GM23338 (cell line): ENCODE data around the gene GTSF1L. TPM values are rescaled to one million over a fixed set of nuclear protein-coding genes. Genes with fewer than 3 reads are reported as not detected.

Experiments
- ATAC-seq: fragments of 200-7000 bp; cut with Tn5 transposase; 3 replicates; pipeline ENCODE4 v1.9.1; 2020
- DNase-seq: peaks from one replicate; pipeline ENCODE4 v3.0.0-alpha.2; 2015; ENCODE audit warnings: low spot score
- H2AFZ ChIP-seq: fragments of 200-600 bp; sonication (generic); 2 replicates; pipeline ENCODE4 v1.8.0; 2016; ENCODE audit warnings: antibody characterized with exemption, mild to moderate bottlenecking, moderate library complexity
- H3F3A ChIP-seq: fragments of 200-600 bp; sonication (generic); replicated peaks from 2 replicates; pipeline ENCODE4 v1.8.0; 2017; ENCODE audit warnings: antibody characterized with exemption, mixed run types, low read depth
- H3K27ac ChIP-seq: fragments of 200-600 bp; sonication (generic); 2 replicates; pipeline ENCODE4 v1.6.1; 2016; ENCODE audit warnings: low read depth
- H3K27me3 ChIP-seq: fragments of 200-600 bp; sonication (generic); 2 replicates; pipeline ENCODE4 v1.8.0; 2016; ENCODE audit warnings: mild to moderate bottlenecking, mixed run types, moderate library complexity; ENCODE audit not compliant: insufficient read depth
- H3K36me3 ChIP-seq: fragments of 200-600 bp; sonication (generic); 2 replicates; pipeline ENCODE4 v1.8.0; 2016; ENCODE audit warnings: mild to moderate bottlenecking; ENCODE audit not compliant: insufficient read depth
- H3K4me1 ChIP-seq: fragments of 200-600 bp; sonication (generic); 2 replicates; pipeline ENCODE4 v1.8.0; 2016; ENCODE audit warnings: mild to moderate bottlenecking, moderate library complexity; ENCODE audit not compliant: insufficient read depth
- H3K4me2 ChIP-seq: fragments of 200-600 bp; sonication (generic); 2 replicates; pipeline ENCODE4 v1.7.1; 2017; ENCODE audit warnings: mixed run types
- H3K4me3 ChIP-seq: fragments of 200-600 bp; sonication (generic); 2 replicates; pipeline ENCODE4 v1.6.1; 2016; ENCODE audit warnings: mixed run types
- H3K79me2 ChIP-seq: fragments of 200-600 bp; sonication (generic); replicated peaks from 2 replicates; pipeline ENCODE4 v1.8.0; 2017; ENCODE audit warnings: mild to moderate bottlenecking; ENCODE audit not compliant: insufficient read depth
- H3K9me2 ChIP-seq: fragments of 200-600 bp; sonication (generic); 2 replicates; pipeline ENCODE4 v1.8.0; 2017; ENCODE audit not compliant: insufficient read depth
- H4K20me1 ChIP-seq: fragments of 200-600 bp; sonication (generic); replicated peaks from 2 replicates; pipeline ENCODE4 v1.8.0; 2017; ENCODE audit warnings: mild to moderate bottlenecking; ENCODE audit not compliant: insufficient read depth
- H3K27ac Mint-ChIP-seq: 2 replicates; pipeline ENCODE4 v1.8.0; 2020; ENCODE audit warnings: inconsistent platforms, mild to moderate bottlenecking, moderate library complexity, mixed read lengths
- H3K27me3 Mint-ChIP-seq: 3 replicates; pipeline ENCODE4 v1.8.0; 2022; ENCODE audit warnings: low read depth, mild to moderate bottlenecking, moderate library complexity, mixed read lengths, inconsistent platforms; ENCODE audit not compliant: insufficient read depth, poor library complexity
- H3K36me3 Mint-ChIP-seq: 3 replicates; pipeline ENCODE4 v1.8.0; 2021; ENCODE audit warnings: low read depth, mild to moderate bottlenecking, inconsistent platforms, moderate library complexity, mixed read lengths
- H3K4me1 Mint-ChIP-seq: 3 replicates; pipeline ENCODE4 v1.8.0; 2020; ENCODE audit warnings: mild to moderate bottlenecking, inconsistent platforms, mixed read lengths
- H3K4me3 Mint-ChIP-seq: 3 replicates; pipeline ENCODE4 v1.8.0; 2021; ENCODE audit warnings: moderate library complexity, mild to moderate bottlenecking, inconsistent platforms, mixed read lengths
- H3K9me3 Mint-ChIP-seq: 3 replicates; pipeline ENCODE4 v1.8.0; 2020; ENCODE audit warnings: moderate library complexity, mild to moderate bottlenecking, inconsistent platforms, mixed read lengths
- ETS1 ChIP-seq: IDR thresholded peaks from 2 replicates; pipeline ENCODE4 v1.6.1; 2016; ENCODE audit warnings: antibody characterized with exemption
- NANOG ChIP-seq: IDR thresholded peaks from 2 replicates; pipeline ENCODE4 v1.6.1; 2016; ENCODE audit warnings: antibody characterized with exemption, borderline replicate concordance
- REST ChIP-seq: IDR thresholded peaks from one replicate; pipeline ENCODE4 v1.6.1; 2018; ENCODE audit warnings: antibody characterized with exemption; ENCODE audit not compliant: unreplicated experiment
- STAT1 ChIP-seq: IDR thresholded peaks from one replicate; pipeline ENCODE4 v1.6.1; 2016; ENCODE audit warnings: antibody characterized with exemption; ENCODE audit not compliant: unreplicated experiment
- polyA plus RNA-seq: library from polyadenylated mRNA; unstranded; fragments of >200 nt; fragmentation: Nextera tagmentation; extraction: Ambion mirVana; gene quantifications from 2 replicates; pipeline ENCODE4 v1.2.1, GENCODE V29; 2016
- total RNA-seq: library from RNA; depleted of rRNA; stranded (reverse); fragments of >200 nt; shearing (Covaris generic); gene quantifications from 2 replicates; pipeline ENCODE4 v1.2.3, GENCODE V29; 2014
- TF ChIP-seq, protein P1 (sequence below), 2 experiments: fragments of 200-600 bp in 1 of 2; sonication (generic) in 1 of 2; conservative IDR thresholded peaks; 2 replicates each; pipeline versions ENCODE4 v1.5.1 to v1.6.1; 2016 to 2017; ENCODE audit warnings: antibody characterized with exemption in 2 of 2, low read depth in 2 of 2, mild to moderate bottlenecking in 2 of 2, moderate library complexity in 1 of 2
- TF ChIP-seq, protein P2 (sequence below): fragments of 250-450 bp; sonication (Bioruptor Pico); IDR thresholded peaks from 2 replicates; pipeline ENCODE4 v1.5.0; 2020; ENCODE audit warnings: mild to moderate bottlenecking, moderate library complexity

The GTSF1L gene
- total and polyA plus RNA-seq, 2 experiments from 2014 or later = not detected

DNA sequence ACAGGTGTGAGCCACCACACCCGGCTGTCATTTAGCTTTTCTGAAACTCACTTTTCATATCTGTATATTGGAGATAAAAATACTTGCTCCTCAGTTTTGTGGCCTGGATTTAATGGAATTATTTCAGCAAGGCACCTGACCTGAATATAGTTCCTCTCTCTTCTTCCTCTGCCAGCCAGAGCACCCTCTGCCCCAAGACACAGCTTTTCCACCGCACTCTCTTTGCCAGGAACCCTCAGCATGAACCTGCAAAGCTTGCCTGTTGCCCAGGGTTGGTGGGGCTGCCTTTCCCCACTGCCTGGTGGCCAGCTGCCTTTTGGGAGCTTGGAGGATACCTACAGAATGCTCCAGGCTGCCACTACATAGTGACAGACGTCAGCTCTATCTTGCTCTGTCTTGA, 3.1 kb downstream of the GTSF1L start (continued):
- no peak for TF ChIP-seq ETS1
- TF ChIP-seq REST = no peak
- no peak for TF ChIP-seq NANOG

DNA sequence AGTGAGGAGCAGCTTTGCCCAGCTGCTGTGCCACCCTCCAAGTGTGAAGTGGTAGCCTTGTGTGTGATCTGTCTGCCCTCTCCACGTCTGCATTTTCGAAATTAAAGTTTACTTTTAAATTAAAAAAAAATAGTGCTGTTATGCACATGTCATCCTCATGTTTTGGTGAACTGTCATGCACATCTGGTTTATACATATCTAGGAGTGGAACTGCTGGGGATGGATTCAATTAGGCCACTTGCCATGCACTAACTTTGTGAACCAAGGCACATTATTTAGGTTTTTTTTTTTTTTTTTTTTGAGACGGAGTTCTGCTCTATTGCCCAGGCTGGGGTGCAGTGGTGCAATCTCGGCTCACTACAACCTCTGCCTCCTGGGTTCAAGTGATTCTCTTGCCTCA, 3.6 kb downstream of the GTSF1L start:
- Mint-ChIP-seq H3K9me3 (no peaks in the 10 kb centered on the region; the same call in 2 of the 3 replicates), H3K4me3 (no peak overlapping the region), H3K27ac (no peak overlapping the region), H3K36me3 (peaks cover 6% of the 10 kb centered on the region; the same call in 2 of the 3 replicates), H3K4me1 (peaks cover 7% of the 10 kb centered on the region; the same call in 1 of the 3 replicates), H3K27me3 (peaks cover 2% of the 10 kb centered on the region)
- Histone ChIP-seq H3F3A (no peaks in the 10 kb centered on the region), H3K36me3 (no peaks in the 10 kb centered on the region), H3K4me1 (no peaks in the 10 kb centered on the region; the same call in 1 of the 2 replicates), H3K27ac (no peak overlapping the region), H4K20me1 (no peaks in the 10 kb centered on the region; the same call in 1 of the 2 replicates), H3K4me3 (no peak overlapping the region), H3K4me2 (no peak overlapping the region), H3K27me3 (no peaks in the 10 kb centered on the region), H3K9me2 (no peaks in the 10 kb centered on the region), H3K79me2 (no peaks in the 10 kb centered on the region), H2AFZ (no peak overlapping the region)
- no peak for ATAC-seq
- no peak for DNase-seq
- TF ChIP-seq, protein P1, sequence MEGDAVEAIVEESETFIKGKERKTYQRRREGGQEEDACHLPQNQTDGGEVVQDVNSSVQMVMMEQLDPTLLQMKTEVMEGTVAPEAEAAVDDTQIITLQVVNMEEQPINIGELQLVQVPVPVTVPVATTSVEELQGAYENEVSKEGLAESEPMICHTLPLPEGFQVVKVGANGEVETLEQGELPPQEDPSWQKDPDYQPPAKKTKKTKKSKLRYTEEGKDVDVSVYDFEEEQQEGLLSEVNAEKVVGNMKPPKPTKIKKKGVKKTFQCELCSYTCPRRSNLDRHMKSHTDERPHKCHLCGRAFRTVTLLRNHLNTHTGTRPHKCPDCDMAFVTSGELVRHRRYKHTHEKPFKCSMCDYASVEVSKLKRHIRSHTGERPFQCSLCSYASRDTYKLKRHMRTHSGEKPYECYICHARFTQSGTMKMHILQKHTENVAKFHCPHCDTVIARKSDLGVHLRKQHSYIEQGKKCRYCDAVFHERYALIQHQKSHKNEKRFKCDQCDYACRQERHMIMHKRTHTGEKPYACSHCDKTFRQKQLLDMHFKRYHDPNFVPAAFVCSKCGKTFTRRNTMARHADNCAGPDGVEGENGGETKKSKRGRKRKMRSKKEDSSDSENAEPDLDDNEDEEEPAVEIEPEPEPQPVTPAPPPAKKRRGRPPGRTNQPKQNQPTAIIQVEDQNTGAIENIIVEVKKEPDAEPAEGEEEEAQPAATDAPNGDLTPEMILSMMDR (conservative IDR thresholded peaks at IDR 0.05; ENCODE audit: low read depth in 2 of 2) = no peak
- no peak for TF ChIP-seq STAT1
- no peak for TF ChIP-seq REST
- TF ChIP-seq, protein P2, sequence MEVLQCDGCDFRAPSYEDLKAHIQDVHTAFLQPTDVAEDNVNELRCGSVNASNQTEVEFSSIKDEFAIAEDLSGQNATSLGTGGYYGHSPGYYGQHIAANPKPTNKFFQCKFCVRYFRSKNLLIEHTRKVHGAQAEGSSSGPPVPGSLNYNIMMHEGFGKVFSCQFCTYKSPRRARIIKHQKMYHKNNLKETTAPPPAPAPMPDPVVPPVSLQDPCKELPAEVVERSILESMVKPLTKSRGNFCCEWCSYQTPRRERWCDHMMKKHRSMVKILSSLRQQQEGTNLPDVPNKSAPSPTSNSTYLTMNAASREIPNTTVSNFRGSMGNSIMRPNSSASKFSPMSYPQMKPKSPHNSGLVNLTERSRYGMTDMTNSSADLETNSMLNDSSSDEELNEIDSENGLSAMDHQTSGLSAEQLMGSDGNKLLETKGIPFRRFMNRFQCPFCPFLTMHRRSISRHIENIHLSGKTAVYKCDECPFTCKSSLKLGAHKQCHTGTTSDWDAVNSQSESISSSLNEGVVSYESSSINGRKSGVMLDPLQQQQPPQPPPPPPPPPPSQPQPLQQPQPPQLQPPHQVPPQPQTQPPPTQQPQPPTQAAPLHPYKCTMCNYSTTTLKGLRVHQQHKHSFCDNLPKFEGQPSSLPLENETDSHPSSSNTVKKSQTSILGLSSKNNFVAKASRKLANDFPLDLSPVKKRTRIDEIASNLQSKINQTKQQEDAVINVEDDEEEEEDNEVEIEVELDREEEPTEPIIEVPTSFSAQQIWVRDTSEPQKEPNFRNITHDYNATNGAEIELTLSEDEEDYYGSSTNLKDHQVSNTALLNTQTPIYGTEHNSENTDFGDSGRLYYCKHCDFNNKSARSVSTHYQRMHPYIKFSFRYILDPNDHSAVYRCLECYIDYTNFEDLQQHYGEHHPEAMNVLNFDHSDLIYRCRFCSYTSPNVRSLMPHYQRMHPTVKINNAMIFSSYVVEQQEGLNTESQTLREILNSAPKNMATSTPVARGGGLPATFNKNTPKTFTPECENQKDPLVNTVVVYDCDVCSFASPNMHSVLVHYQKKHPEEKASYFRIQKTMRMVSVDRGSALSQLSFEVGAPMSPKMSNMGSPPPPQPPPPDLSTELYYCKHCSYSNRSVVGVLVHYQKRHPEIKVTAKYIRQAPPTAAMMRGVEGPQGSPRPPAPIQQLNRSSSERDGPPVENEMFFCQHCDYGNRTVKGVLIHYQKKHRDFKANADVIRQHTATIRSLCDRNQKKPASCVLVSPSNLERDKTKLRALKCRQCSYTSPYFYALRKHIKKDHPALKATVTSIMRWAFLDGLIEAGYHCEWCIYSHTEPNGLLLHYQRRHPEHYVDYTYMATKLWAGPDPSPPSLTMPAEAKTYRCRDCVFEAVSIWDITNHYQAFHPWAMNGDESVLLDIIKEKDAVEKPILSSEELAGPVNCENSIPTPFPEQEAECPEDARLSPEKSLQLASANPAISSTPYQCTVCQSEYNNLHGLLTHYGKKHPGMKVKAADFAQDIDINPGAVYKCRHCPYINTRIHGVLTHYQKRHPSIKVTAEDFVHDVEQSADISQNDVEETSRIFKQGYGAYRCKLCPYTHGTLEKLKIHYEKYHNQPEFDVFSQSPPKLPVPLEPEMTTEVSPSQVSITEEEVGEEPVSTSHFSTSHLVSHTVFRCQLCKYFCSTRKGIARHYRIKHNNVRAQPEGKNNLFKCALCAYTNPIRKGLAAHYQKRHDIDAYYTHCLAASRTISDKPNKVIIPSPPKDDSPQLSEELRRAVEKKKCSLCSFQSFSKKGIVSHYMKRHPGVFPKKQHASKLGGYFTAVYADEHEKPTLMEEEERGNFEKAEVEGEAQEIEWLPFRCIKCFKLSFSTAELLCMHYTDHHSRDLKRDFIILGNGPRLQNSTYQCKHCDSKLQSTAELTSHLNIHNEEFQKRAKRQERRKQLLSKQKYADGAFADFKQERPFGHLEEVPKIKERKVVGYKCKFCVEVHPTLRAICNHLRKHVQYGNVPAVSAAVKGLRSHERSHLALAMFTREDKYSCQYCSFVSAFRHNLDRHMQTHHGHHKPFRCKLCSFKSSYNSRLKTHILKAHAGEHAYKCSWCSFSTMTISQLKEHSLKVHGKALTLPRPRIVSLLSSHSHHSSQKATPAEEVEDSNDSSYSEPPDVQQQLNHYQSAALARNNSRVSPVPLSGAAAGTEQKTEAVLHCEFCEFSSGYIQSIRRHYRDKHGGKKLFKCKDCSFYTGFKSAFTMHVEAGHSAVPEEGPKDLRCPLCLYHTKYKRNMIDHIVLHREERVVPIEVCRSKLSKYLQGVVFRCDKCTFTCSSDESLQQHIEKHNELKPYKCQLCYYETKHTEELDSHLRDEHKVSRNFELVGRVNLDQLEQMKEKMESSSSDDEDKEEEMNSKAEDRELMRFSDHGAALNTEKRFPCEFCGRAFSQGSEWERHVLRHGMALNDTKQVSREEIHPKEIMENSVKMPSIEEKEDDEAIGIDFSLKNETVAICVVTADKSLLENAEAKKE (CRISPR knock-in tag) = no peak
- no peak for TF ChIP-seq ETS1
